ENCODE results near the gene PCED1B. TPM values are rescaled to one million over a fixed set of nuclear protein-coding genes. Genes with fewer than 3 reads are reported as not detected.

PCED1B gene
- total RNA-seq, 1 donor from 2014 or later = 0.41 TPM

DNA sequence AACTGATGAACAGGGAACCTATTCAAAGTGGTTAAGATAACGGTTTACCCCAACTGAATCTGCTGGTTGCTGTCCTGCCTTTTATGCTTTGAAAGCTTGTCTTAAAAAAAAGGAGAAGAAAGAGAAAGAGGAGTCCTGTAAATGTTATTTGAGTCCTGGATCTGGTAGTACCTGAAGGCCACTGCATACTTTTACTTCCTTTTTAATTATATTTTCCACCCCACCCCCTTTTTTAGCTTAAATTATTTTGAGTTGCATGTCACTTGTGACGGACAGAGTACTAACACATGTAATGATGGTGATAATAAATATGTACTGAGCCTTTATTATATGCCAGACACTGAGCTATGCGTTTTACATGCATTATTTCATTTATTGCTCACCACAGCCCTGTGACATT lies 2.9 kb downstream of the PCED1B start:
- peaks cover 38% of the 10 kb centered on the region for H3K27me3 Mint-ChIP-seq
- no peaks in the 10 kb centered on the region for H3K36me3 Mint-ChIP-seq
- no peaks in the 10 kb centered on the region for H3K9me3 Mint-ChIP-seq
- no peak overlapping the region for H3K4me3 Mint-ChIP-seq
- DNase-seq (ENCODE audit: extremely low spot score, unreplicated experiment) = no peak
- TF ChIP-seq, protein P1, sequence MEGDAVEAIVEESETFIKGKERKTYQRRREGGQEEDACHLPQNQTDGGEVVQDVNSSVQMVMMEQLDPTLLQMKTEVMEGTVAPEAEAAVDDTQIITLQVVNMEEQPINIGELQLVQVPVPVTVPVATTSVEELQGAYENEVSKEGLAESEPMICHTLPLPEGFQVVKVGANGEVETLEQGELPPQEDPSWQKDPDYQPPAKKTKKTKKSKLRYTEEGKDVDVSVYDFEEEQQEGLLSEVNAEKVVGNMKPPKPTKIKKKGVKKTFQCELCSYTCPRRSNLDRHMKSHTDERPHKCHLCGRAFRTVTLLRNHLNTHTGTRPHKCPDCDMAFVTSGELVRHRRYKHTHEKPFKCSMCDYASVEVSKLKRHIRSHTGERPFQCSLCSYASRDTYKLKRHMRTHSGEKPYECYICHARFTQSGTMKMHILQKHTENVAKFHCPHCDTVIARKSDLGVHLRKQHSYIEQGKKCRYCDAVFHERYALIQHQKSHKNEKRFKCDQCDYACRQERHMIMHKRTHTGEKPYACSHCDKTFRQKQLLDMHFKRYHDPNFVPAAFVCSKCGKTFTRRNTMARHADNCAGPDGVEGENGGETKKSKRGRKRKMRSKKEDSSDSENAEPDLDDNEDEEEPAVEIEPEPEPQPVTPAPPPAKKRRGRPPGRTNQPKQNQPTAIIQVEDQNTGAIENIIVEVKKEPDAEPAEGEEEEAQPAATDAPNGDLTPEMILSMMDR (conservative IDR thresholded peaks at IDR 0.05) = no peak
- H3K27ac Mint-ChIP-seq = no peak overlapping the region
- peaks cover 39% of the 10 kb centered on the region for H3K4me1 Mint-ChIP-seq (ENCODE audit: unreplicated experiment)

DNA sequence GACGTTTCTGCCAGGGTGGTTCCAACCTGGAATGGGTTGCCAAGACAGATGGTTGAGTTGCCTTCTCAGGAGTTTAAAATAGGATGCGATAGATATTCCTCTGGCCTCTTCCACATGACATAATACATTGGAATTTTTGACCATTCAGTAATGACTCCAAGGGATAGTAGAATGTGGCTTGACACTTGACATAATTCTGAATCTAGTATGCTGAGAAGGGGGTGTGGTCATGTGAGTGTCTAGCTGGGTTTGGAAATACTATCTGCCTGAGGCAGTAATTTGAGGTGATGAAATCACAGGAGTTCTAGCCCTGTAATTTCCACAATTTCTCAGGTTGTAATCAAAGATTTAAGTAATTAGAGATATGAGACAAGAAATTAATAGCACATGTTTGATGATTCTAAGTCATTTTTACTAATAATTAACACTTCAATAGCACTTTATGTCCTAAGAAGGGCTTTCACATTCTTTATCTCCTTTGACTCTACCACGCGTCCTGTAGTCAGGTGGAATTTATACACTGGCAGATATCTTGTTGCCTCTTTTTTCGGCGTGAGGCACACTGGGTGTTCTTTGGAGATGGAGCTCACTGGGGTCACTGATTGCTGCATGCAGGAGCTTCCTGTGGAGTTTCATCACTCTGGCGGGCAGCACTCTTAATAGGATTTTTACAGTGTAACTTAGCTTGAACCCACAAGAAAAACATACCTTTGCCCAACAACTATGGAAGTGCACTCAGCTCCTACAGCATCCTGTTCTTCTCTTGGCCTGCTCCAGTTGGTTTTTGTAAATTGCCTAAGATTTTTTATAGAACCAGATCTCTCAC lies 3.6 kb downstream of the PCED1B start:
- Mint-ChIP-seq H3K4me1 (ENCODE audit: unreplicated experiment) (peaks cover 45% of the 10 kb centered on the region), H3K4me3 (no peak overlapping the region), H3K9me3 (no peaks in the 10 kb centered on the region), H3K27me3 (peaks cover 31% of the 10 kb centered on the region), H3K36me3 (no peaks in the 10 kb centered on the region), H3K27ac (no peak overlapping the region)
- TF ChIP-seq, protein P1 (conservative IDR thresholded peaks at IDR 0.05) = no peak
- DNase-seq (ENCODE audit: extremely low spot score, unreplicated experiment) = no peak

DNA sequence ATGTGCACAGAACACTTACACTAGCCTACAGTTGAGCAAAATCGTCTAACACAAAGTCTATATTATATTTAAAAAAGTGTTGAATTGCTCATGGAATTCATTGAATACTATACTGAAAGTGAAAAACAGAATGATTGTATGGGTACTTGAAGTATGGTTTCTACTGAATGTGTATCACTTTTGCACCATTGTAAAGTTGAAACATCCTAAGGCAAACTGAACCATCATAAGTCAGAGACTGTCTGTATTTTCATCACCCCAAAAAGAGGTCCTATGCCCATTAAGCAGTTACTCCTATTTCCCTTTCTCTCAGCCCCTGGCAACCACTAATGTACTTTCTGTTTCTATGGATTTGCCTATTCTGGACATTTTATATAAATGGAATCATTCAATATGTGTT lies 4.8 kb downstream of the PCED1B start:
- H3K4me1 Mint-ChIP-seq (ENCODE audit: unreplicated experiment) = peaks cover 44% of the 10 kb centered on the region
- no peak overlapping the region for H3K27ac Mint-ChIP-seq
- no peaks in the 10 kb centered on the region for H3K36me3 Mint-ChIP-seq
- H3K9me3 Mint-ChIP-seq = no peaks in the 10 kb centered on the region
- TF ChIP-seq, protein P1 (conservative IDR thresholded peaks at IDR 0.05) = no peak
- H3K27me3 Mint-ChIP-seq = peaks cover 19% of the 10 kb centered on the region
- H3K4me3 Mint-ChIP-seq = no peak overlapping the region
- DNase-seq (ENCODE audit: extremely low spot score, unreplicated experiment) = no peak

DNA sequence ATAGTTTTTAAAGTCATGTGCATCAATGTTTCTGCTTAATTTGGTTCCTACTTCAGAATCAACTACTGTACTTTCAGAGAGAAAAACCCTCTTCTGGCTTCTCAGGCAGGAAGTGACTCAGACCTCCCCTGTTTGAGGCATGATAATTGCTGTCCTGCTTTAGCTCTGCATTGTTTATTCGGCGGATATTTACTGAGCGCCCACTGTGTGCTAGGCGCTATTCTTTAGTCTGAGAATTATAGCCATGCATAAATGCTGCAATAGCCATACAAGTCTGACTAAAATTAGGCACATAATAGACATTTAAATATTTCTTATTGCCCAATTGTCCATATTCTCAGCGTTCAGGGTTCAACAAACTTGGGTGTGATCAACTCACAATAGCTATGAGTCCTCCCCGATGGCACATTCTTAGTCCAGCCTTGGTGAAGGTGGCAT lies 6.4 kb downstream of the PCED1B start:
- Mint-ChIP-seq H3K4me1 (ENCODE audit: unreplicated experiment) (peaks cover 36% of the 10 kb centered on the region), H3K4me3 (no peak overlapping the region), H3K27ac (no peak overlapping the region), H3K36me3 (no peaks in the 10 kb centered on the region), H3K27me3 (peaks cover 7% of the 10 kb centered on the region), H3K9me3 (no peaks in the 10 kb centered on the region)
- no peak for DNase-seq (ENCODE audit: extremely low spot score, unreplicated experiment)
- TF ChIP-seq, protein P1 (conservative IDR thresholded peaks at IDR 0.05) = no peak

DNA sequence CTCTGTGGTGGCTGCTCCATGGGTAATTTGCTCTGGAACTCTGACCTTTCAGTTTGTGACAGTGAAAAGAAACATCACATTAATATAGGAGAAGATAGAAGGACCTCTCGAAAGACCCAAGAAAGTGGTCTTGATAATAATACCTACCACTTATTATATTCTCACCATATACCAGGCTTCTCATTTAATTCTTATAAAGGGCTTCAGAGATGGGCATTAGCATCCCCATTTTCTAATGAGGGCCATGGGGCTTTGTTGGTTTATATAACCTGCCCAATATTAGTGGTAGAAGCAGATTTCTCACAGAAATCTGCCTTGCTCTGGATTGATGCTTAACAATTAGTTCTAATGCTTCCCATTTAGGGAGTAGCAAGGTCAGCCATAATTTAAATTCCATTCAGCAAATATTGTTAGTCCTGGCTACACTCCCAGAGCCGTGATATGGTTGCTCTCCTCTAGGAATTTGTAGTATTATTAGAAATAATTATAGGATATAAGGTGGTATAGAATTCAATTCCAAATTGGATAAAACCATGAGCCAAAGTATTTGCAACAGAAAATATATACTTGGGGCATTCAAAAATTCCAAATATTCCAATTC lies 7.8 kb downstream of the PCED1B start:
- Mint-ChIP-seq H3K36me3 (no peaks in the 10 kb centered on the region), H3K4me3 (no peak overlapping the region), H3K9me3 (no peaks in the 10 kb centered on the region), H3K27ac (no peak overlapping the region), H3K4me1 (ENCODE audit: unreplicated experiment) (peaks cover 30% of the 10 kb centered on the region), H3K27me3 (no peaks in the 10 kb centered on the region)
- no peak for DNase-seq (ENCODE audit: extremely low spot score, unreplicated experiment)
- TF ChIP-seq, protein P1 (conservative IDR thresholded peaks at IDR 0.05) = no peak
